HepG2 (cell line): ENCODE measurements around the gene CSNK1G1. TPM values are rescaled to one million over a fixed set of nuclear protein-coding genes. Genes with fewer than 3 reads are reported as not detected.
A peak's percentile ranks its signal among the peaks of the same experiment; 100 is the strongest.

Experiments
- ARID2 ChIP-seq: sonication (generic); formaldehyde crosslinking; IDR thresholded peaks from 2 replicates; pipeline ENCODE4 v1.8.1; 2022; ENCODE audit warnings: mild to moderate bottlenecking, missing genetic modification reagents, borderline replicate concordance
- ATF4 ChIP-seq, 2 experiments: fragments of 450-650 bp in 1 of 2; sonication (generic) in 1 of 2; formaldehyde crosslinking; IDR thresholded peaks; 2 replicates each; pipeline versions ENCODE4 v1.5.0 to v1.8.0; 2020 to 2022; ENCODE audit warnings: mild to moderate bottlenecking in 1 of 2, missing genetic modification reagents in 1 of 2
- ATF6 ChIP-seq: sonication (generic); formaldehyde crosslinking; conservative IDR thresholded peaks from 2 replicates; pipeline ENCODE4 v1.4.0; 2020; ENCODE audit warnings: missing genetic modification reagents
- GATAD2A ChIP-seq: IDR thresholded peaks from 2 replicates; pipeline ENCODE4 v1.6.1; 2016
- MATR3 ChIP-seq: sonication (generic); formaldehyde crosslinking; IDR thresholded peaks from 2 replicates; pipeline ENCODE4 v1.4.0; 2020; ENCODE audit warnings: missing genetic modification reagents
- MLLT10 ChIP-seq: sonication (generic); formaldehyde crosslinking; IDR thresholded peaks from 2 replicates; pipeline ENCODE4 v1.4.0; 2020; ENCODE audit warnings: missing genetic modification reagents
- MXD1 ChIP-seq: sonication (generic); formaldehyde crosslinking; IDR thresholded peaks from 2 replicates; pipeline ENCODE4 v1.4.0; 2020; ENCODE audit warnings: mild to moderate bottlenecking, missing genetic modification reagents
- NR3C1 ChIP-seq: sonication (generic); formaldehyde crosslinking; IDR thresholded peaks from 2 replicates; pipeline ENCODE4 v1.4.0; 2020; ENCODE audit warnings: missing genetic modification reagents
- PHB2 ChIP-seq: fragments of 450-650 bp; IDR thresholded peaks from 2 replicates; pipeline ENCODE4 v1.6.1; 2018; ENCODE audit not compliant: partially characterized antibody
- RCOR2 ChIP-seq: IDR thresholded peaks from 2 replicates; pipeline ENCODE4 v1.6.1; 2016; ENCODE audit warnings: missing biosample characterization, missing genetic modification reagents
- ZBTB7A ChIP-seq: sonication (generic); formaldehyde crosslinking; IDR thresholded peaks from 2 replicates; pipeline ENCODE4 v1.8.0; 2022; ENCODE audit warnings: mild to moderate bottlenecking, missing genetic modification reagents
- ZNF275 ChIP-seq: sonication (generic); formaldehyde crosslinking; IDR thresholded peaks from 2 replicates; pipeline ENCODE4 v1.8.0; 2022; ENCODE audit warnings: missing genetic modification reagents, mild to moderate bottlenecking, inconsistent platforms, borderline replicate concordance
- ZNF276 ChIP-seq: sonication (generic); formaldehyde crosslinking; IDR thresholded peaks from 2 replicates; pipeline ENCODE4 v1.4.0; 2020; ENCODE audit warnings: mild to moderate bottlenecking, low read depth, missing genetic modification reagents
- ZNF333 ChIP-seq: sonication (generic); formaldehyde crosslinking; IDR thresholded peaks from 2 replicates; pipeline ENCODE4 v1.4.0; 2020; ENCODE audit warnings: mild to moderate bottlenecking, missing genetic modification reagents, borderline replicate concordance
- ZNF414 ChIP-seq: sonication (generic); formaldehyde crosslinking; IDR thresholded peaks from 2 replicates; pipeline ENCODE4 v1.5.0; 2020; ENCODE audit warnings: missing genetic modification reagents
- ZNF543 ChIP-seq: sonication (generic); formaldehyde crosslinking; IDR thresholded peaks from 2 replicates; pipeline ENCODE4 v1.4.0; 2020; ENCODE audit warnings: mild to moderate bottlenecking, missing genetic modification reagents
- ZNF549 ChIP-seq: sonication (generic); formaldehyde crosslinking; IDR thresholded peaks from 2 replicates; pipeline ENCODE4 v1.5.0; 2020; ENCODE audit warnings: missing genetic modification reagents
- ZNF790 ChIP-seq: sonication (generic); formaldehyde crosslinking; IDR thresholded peaks from 2 replicates; pipeline ENCODE4 v1.8.0; 2022; ENCODE audit warnings: missing genetic modification reagents, mild to moderate bottlenecking, borderline replicate concordance
- ZUFSP ChIP-seq: sonication (generic); formaldehyde crosslinking; IDR thresholded peaks from 2 replicates; pipeline ENCODE4 v1.9.0; 2021; ENCODE audit warnings: missing genetic modification reagents, mild to moderate bottlenecking, borderline replicate concordance
- polyA plus RNA-seq, 8 experiments: library from polyadenylated mRNA; depleted of rRNA in 3 of 8; stranded (reverse) in 7 of 8; unstranded in 1 of 8; fragments of >200 nt; fragmentation: Illumina TruSeq in 4 of 8; extraction: Trizol in 4 of 8; gene quantifications; 2 replicates each; pipeline versions ENCODE4 v1.2.1 to v1.2.3, GENCODE V29; 2011 to 2016; ENCODE audit warnings: low read depth in 4 of 8, missing spikeins in 1 of 8, mixed read lengths in 1 of 8; ENCODE audit not compliant: insufficient read depth in 1 of 8
- total RNA-seq, 5 experiments: library from RNA; depleted of rRNA; stranded (reverse); fragments of >200 nt; fragmentation: Illumina TruSeq; extraction: Trizol; gene quantifications; 2 replicates each; pipeline ENCODE4 v1.2.3, GENCODE V29; 2016; ENCODE audit warnings: low read depth in 1 of 5

CSNK1G1 gene
- total and polyA plus RNA-seq, 2 of the 13 experiments (the other 11 are each of a cell fraction or from before 2014, with no cell fraction given) = 8.5 to 12.6 TPM

- TF ChIP-seq ZUFSP (no peak), ARID2 (CRISPR knock-in tag) (no peak), ZNF414 (no peak), MXD1 (CRISPR knock-in tag) (peak; percentile 69), ZNF275 (peak; percentile 52; the same call in 1 of the 2 replicates), ZBTB7A (CRISPR knock-in tag) (no peak), MLLT10 (CRISPR knock-in tag) (no peak), ZNF276 (CRISPR knock-in tag) (0 out of 2 replicates have a peak, but pooled peaks have one; percentile 49), ZNF333 (CRISPR knock-in tag) (no peak), ATF4 (CRISPR knock-in tag; IDR thresholded peaks at IDR 0.05) (peak in 1 of 2 experiments; percentile 20; a peak in 1 of 4 replicates), ZNF543 (CRISPR knock-in tag) (no peak), GATAD2A (CRISPR knock-in tag) (no peak), PHB2 (no peak), ZNF549 (no peak), ZNF790 (CRISPR knock-in tag) (no peak), ATF6 (no peak; the same call in 1 of the 2 replicates), RCOR2 (no peak), NR3C1 (CRISPR knock-in tag) (no peak), MATR3 (CRISPR knock-in tag) (no peak)
Measured at GRCh38 chr15:64162869-64163658, 192.9 kb downstream of the CSNK1G1 start, which contains the start of gene PPIB (continued).
